Hepatocyte (in vitro differentiated cells): Measurements from ENCODE around the gene SRRM3.

Experiments used
- EZH2 ChIP-seq: fragments of 200-600 bp; sonication (generic); IDR thresholded peaks from 2 replicates; pipeline ENCODE4 v1.6.1; 2016; ENCODE audit warnings: antibody characterized with exemption, mild to moderate bottlenecking, borderline replicate concordance
- TF ChIP-seq, protein P1 (sequence below): fragments of 200-600 bp; sonication (generic); IDR thresholded peaks from 2 replicates; pipeline ENCODE4 v1.5.1; 2016; ENCODE audit warnings: antibody characterized with exemption, mild to moderate bottlenecking; ENCODE audit not compliant: poor library complexity

DNA sequence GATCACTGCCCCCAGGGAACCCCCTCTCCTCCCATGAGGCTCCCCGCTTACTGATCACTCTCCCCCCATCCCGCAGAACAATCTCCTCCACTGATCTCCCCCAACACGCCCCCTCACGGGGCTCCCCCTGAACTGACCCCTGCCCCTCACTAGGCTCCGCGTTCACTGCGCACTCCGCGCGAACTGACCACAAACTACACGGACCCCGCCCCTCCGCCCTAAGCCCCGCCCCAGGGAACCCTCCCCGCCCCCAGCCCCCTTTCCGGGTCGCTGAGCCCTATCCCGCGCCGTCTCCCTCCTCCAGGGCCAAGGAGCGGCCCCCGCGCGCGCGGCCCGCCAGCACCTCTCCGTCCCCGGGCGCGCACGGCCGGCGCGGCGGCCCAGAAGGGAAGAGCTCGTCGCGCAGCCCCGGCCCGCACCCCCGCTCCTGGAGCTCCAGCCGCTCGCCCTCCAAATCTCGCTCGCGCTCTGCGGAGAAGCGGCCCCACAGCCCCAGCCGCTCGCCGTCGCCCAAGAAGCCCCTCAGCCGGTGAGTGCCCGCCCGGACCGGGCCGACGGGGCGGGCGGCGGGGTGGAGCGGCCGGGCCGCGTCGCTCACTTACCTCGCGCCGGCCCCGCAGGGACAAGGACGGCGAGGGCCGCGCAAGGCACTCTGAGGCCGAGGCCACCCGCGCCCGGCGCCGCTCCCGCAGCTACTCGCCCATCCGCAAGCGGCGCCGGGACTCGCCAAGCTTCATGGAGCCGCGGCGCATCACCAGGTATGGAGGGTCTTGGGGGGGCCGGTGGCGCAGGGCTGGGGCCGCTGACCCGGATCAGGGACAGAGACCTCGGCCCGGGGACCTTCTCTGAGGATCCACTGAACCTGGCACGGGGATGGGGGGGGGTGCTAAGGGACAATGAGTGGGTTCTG, 80.9 kb downstream of the SRRM3 start:
- TF ChIP-seq, protein P1, sequence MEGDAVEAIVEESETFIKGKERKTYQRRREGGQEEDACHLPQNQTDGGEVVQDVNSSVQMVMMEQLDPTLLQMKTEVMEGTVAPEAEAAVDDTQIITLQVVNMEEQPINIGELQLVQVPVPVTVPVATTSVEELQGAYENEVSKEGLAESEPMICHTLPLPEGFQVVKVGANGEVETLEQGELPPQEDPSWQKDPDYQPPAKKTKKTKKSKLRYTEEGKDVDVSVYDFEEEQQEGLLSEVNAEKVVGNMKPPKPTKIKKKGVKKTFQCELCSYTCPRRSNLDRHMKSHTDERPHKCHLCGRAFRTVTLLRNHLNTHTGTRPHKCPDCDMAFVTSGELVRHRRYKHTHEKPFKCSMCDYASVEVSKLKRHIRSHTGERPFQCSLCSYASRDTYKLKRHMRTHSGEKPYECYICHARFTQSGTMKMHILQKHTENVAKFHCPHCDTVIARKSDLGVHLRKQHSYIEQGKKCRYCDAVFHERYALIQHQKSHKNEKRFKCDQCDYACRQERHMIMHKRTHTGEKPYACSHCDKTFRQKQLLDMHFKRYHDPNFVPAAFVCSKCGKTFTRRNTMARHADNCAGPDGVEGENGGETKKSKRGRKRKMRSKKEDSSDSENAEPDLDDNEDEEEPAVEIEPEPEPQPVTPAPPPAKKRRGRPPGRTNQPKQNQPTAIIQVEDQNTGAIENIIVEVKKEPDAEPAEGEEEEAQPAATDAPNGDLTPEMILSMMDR: no peak
- TF ChIP-seq EZH2: peak; percentile 96
